Duodenal mucosa (tissue), 2 donors: ENCODE measurements around the gene ACP1.

Experiments
- H3K27ac ChIP-seq: one replicate; pipeline ENCODE4 v1.7.0; 2013; ENCODE audit warnings: low read depth, low read length
- H3K27me3 ChIP-seq, 2 donors: one replicate each; pipeline ENCODE4 v1.7.0; 2013; ENCODE audit warnings: low read length in 2 of 2, control low read depth in 1 of 2; ENCODE audit not compliant: insufficient read depth in 2 of 2, control insufficient read depth in 1 of 2
- H3K36me3 ChIP-seq, 2 donors: one replicate each; pipeline ENCODE4 v1.7.0; 2013; ENCODE audit warnings: low read length in 2 of 2, control low read depth in 1 of 2; ENCODE audit not compliant: insufficient read depth in 2 of 2, control insufficient read depth in 1 of 2
- H3K4me1 ChIP-seq, 2 donors: one replicate each; pipeline ENCODE4 v1.7.0; 2013; ENCODE audit warnings: low read length in 2 of 2, control low read depth in 1 of 2; ENCODE audit not compliant: insufficient read depth in 2 of 2, control insufficient read depth in 1 of 2
- H3K4me3 ChIP-seq, 2 donors: one replicate each; pipeline ENCODE4 v1.7.0; 2013; ENCODE audit warnings: low read length in 2 of 2, low read depth in 1 of 2
- H3K9ac ChIP-seq, 2 donors: one replicate each; pipeline ENCODE4 v1.7.0; 2013; ENCODE audit warnings: low read length in 2 of 2, low read depth in 1 of 2
- H3K9me3 ChIP-seq, 2 donors: one replicate each; pipeline ENCODE4 v1.7.0; 2013; ENCODE audit warnings: low read length in 2 of 2, control low read depth in 1 of 2; ENCODE audit not compliant: control insufficient read depth in 1 of 2

The ACP1 gene

DNA sequence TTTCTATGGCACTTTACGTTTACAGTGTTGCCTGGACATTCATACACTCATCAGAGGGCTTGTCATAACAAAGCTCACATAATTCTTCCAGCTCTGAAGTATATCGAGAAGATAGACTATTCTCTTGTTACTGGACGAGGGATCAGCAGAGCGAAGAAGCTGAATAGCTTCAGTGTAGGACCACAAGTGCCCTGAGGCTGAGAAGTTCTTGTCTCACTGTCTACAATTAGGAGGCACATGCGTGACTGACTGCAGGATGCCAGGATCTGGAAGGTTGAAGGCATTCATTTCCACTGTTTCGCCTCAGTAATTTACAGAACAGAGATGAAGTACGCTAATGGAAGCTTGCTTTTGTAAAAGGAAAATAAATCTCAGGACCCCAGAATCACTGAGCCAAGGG is 10.5 kb upstream of the ACP1 start:
- Histone ChIP-seq H3K9me3 (peaks cover 0 to 10% of the 10 kb centered on the region in 2 donors), H3K9ac (no peak overlapping the region), H3K4me1 (no peaks in the 10 kb centered on the region), H3K27me3 (no peaks in the 10 kb centered on the region), H3K4me3 (no peak overlapping the region), H3K27ac (no peak overlapping the region), H3K36me3 (peaks cover 9 to 14% of the 10 kb centered on the region in 2 donors)

DNA sequence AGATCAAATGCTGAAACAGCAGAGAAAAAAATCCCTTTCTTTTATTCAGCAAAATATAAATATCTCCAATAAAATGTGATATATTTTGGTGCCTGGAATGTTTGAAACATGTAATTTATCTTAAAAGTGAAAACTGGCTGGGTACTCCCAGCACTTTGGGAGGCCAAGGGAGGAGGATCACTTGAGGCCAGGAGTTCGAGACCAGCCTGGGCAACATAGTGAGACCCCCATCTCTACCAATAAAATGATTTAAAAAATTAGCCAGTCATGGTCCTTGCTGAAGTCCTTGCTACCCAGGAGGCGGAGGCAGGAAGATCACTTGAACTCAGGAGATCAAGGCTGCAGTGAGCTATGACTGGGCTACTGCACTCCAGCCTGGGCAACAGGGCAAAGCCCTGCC is 9.6 kb upstream of the ACP1 start:
- Histone ChIP-seq H3K9ac (no peak overlapping the region), H3K27me3 (no peaks in the 10 kb centered on the region), H3K9me3 (peaks cover 0 to 10% of the 10 kb centered on the region in 2 donors), H3K36me3 (peaks cover 3 to 10% of the 10 kb centered on the region in 2 donors), H3K27ac (no peak overlapping the region), H3K4me1 (no peaks in the 10 kb centered on the region), H3K4me3 (no peak overlapping the region)

DNA sequence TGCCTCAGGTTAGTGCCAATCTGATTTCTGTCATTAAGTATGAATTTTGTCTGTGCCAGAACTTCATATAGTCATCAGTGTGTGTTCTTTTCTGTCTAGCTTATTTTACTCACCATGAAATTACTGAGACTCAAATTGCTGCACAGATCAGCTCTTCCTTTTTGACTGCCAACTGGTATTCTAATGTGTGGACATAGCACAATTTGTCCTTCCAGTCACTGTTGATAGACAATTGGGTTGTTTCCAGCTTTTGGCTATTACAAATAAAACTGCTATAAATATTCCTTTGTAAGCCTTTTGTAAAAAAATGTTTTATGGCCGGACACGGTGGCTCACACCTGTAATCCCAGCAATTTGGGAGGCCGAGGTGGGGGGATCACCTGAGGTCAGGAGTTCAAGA is 8.7 kb upstream of the ACP1 start:
- H3K9ac ChIP-seq: no peak overlapping the region
- peaks cover 3 to 10% of the 10 kb centered on the region in 2 donors for H3K36me3 ChIP-seq
- H3K9me3 ChIP-seq: peaks cover 0 to 10% of the 10 kb centered on the region in 2 donors
- no peaks in the 10 kb centered on the region for H3K27me3 ChIP-seq
- peaks cover 0 to 6% of the 10 kb centered on the region in 2 donors for H3K4me1 ChIP-seq
- no peak overlapping the region for H3K27ac ChIP-seq
- H3K4me3 ChIP-seq: no peak overlapping the region

DNA sequence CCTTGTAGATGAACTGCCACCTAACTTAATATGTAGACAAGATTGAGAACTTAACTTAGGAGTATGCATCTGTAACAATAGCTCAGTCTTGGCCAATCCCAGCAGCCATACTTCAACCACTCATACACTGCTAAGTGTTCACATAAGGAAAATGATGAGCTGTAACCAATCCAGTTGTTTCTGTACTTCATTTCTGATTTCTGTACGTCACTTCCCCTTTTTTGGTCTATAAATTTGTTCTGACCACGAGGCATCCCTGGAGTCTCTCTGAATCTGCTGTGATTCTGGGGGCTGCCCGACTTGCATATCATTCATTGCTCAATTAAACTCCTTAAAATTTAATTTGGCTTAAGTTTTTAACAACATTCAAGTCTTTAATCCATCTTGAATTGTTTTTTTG is 7.3 kb upstream of the ACP1 start:
- Histone ChIP-seq H3K27me3 (no peaks in the 10 kb centered on the region), H3K36me3 (peaks cover 0 to 3% of the 10 kb centered on the region in 2 donors), H3K27ac (no peak overlapping the region), H3K9me3 (peaks cover 0 to 10% of the 10 kb centered on the region in 2 donors), H3K4me3 (no peak overlapping the region), H3K4me1 (peaks cover 4 to 12% of the 10 kb centered on the region in 2 donors), H3K9ac (no peak overlapping the region)

DNA sequence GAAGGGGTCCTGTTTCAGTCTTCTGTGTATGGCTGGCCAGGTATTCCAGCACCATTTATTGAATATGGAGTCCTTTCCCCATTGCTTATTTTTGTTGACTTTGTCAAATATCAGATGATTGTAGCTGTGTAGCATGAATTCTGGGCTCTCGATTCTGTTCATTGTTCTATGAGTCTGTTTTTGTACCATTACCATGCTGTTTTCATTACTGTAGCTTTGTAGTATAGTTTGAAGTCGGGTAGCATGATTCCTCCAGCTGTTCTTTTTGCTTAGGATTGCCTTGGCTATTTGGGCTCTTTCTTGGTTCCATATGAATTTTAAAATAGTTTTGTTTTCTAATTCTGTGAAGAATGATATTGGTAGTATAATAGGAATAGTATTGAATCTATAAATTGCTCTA is 6.9 kb upstream of the ACP1 start:
- H3K4me3 ChIP-seq: no peak overlapping the region
- H3K27me3 ChIP-seq: no peaks in the 10 kb centered on the region
- H3K9ac ChIP-seq: no peak overlapping the region
- peaks cover 0 to 10% of the 10 kb centered on the region in 2 donors for H3K9me3 ChIP-seq
- no peak overlapping the region for H3K27ac ChIP-seq
- H3K4me1 ChIP-seq: peaks cover 7 to 16% of the 10 kb centered on the region in 2 donors
- H3K36me3 ChIP-seq: peaks cover 0 to 3% of the 10 kb centered on the region in 2 donors

DNA sequence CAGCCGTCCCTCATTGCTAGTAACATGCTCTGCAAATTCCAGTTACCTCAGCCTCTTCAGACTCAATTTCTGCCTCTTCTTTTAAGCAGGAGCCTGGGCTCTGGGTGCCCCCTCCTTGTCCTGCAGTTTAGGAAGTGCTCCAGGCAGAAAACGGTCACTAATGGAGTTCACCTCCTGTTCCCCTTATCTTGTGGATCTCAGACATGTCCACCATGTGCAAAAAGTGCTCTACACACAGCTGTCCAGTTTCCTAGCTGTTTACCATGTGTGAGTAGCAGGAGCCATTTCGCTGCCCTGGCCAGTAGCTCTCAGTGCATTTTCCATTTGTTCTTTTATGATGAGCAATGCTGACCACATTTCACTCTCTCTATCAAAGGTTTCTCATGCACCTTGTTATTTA is 5.8 kb upstream of the ACP1 start:
- H3K4me1 ChIP-seq: peaks cover 16% of the 10 kb centered on the region in 2 donors
- no peak overlapping the region for H3K9ac ChIP-seq
- H3K27ac ChIP-seq: no peak overlapping the region
- peaks cover 0 to 10% of the 10 kb centered on the region in 2 donors for H3K9me3 ChIP-seq
- peaks cover 0 to 3% of the 10 kb centered on the region in 2 donors for H3K36me3 ChIP-seq
- no peaks in the 10 kb centered on the region for H3K27me3 ChIP-seq
- no peak overlapping the region for H3K4me3 ChIP-seq

DNA sequence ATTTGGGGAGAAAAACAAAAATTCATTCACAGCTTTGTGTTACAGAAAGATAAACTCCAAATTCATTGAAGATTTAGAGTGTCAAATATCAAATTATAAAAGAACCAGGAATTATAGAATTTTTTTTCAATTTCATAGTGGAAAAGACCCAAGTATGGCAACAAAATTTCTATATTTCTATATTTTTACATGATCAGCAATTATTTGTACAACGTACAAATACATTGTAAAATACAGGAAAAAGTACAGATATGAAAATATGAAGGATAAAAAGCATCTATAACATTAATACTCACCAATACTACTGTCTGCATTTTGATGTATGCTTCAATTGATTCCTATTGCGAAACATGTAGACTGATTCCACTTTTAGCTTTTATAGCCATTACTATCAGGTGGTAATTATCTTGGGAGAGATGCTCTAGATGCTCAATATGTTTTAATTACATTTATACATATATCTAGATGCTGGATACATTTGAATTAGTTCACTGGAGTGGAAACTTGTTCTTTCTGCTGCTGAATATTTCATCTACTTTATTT is 4.9 kb upstream of the ACP1 start:
- Histone ChIP-seq H3K36me3 (peaks cover 0 to 3% of the 10 kb centered on the region in 2 donors), H3K4me1 (peaks cover 16% of the 10 kb centered on the region in 2 donors), H3K9ac (no peak overlapping the region), H3K9me3 (peaks cover 0 to 10% of the 10 kb centered on the region in 2 donors), H3K27me3 (no peaks in the 10 kb centered on the region), H3K27ac (no peak overlapping the region), H3K4me3 (no peak overlapping the region)

DNA sequence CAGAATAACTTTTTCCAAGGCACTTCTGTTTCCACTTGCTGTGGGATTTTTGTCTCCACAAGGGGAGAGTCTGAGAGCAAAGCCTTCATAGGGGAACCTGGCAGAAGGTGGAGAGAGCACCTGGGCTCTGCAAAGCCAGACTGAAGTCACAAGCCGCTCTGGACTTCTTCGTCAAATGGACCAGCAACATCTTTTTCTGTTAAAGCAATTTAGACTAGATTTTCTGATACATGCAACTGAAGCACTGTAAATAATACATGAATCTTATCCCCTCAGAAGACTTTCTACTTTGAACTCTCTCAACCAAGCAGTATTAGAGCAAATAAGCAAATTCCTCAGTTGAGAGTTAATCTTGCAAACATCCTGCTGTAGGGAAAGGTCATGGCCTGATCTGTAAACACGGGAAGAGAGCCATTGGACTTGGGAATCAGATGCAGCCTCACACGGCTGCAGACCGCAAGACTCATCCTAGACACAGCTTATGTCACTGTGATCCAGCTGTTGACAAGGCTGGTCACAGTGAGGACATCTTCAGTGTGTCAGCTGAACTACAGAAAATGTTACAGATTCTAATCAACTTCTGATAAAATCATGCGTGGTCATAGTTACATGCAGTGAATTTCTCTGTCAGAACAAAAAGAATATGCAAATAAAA is 4.1 kb upstream of the ACP1 start:
- peaks cover 0 to 10% of the 10 kb centered on the region in 2 donors for H3K9me3 ChIP-seq
- H3K27me3 ChIP-seq: no peaks in the 10 kb centered on the region
- H3K4me1 ChIP-seq: peaks cover 16 to 19% of the 10 kb centered on the region in 2 donors
- no peak overlapping the region for H3K27ac ChIP-seq
- H3K9ac ChIP-seq: no peak overlapping the region
- H3K4me3 ChIP-seq: no peak overlapping the region
- peaks cover 0 to 3% of the 10 kb centered on the region in 2 donors for H3K36me3 ChIP-seq

DNA sequence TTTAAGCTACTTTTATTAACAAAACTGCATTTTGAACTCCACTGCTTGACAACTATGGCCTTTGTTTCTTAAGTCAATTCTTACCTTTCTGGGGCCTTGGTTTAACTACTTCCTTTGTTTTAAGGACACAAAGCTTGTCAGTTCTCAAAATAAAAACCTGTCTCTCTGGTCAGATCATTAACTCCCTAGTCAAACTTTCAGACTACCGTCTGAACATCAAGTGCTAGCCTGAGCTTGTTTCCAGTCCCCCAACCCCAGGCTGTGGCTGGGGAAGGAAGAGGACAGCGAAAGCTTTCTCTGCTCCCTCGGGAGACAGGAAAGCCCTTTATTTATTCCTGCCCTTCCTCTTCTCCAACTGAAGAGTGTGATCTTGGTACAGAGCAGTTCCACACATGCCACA is 2.6 kb upstream of the ACP1 start:
- no peak overlapping the region for H3K4me3 ChIP-seq
- H3K27me3 ChIP-seq: no peaks in the 10 kb centered on the region
- H3K4me1 ChIP-seq: peaks cover 25 to 28% of the 10 kb centered on the region in 2 donors
- peaks cover 0 to 3% of the 10 kb centered on the region in 2 donors for H3K36me3 ChIP-seq
- no peak overlapping the region for H3K27ac ChIP-seq
- peak overlapping the region in 1 of 2 donors; percentile 45 for H3K9ac ChIP-seq
- peaks cover 0 to 10% of the 10 kb centered on the region in 2 donors for H3K9me3 ChIP-seq

DNA sequence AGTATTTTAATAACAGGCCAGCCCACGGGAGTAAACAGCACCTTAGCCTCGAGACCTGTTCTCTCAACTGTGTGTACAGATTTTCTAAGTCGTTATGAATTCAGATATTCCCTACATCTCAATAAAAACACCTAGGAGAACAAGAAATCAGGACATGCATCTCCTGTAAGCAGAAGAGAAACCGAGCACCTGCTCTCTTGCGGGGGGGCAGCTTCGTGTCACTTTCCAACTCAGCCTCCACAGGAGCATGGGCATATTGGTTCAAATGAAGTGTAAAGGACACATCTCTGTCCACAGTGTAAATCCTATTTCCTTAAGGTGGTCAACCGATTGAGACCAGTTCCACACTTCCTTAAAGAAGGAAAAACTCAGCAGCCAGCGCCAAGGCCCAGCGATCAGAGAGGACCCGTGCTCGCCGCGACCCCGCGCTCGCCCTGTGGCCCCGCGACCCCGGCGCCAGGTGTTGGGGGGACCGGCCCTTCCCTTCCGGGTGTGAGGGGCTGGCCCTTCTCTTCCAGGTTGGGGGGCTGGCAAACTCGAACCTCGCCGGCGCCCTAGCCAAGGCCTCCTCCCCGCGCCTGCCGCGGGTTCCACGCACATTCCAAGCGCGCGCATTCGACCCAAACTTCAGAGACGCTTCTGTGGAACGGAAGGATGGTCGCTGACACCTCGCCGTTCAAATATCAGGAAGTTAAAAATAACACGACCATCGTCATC is 1.6 kb upstream of the ACP1 start:
- Histone ChIP-seq H3K27ac (peak overlapping the region; percentile 87), H3K27me3 (no peaks in the 10 kb centered on the region), H3K9me3 (peaks cover 0 to 5% of the 10 kb centered on the region in 2 donors), H3K36me3 (peaks cover 0 to 3% of the 10 kb centered on the region in 2 donors), H3K9ac (peak overlapping the region; percentile 59 to 73), H3K4me1 (peaks cover 28 to 30% of the 10 kb centered on the region in 2 donors), H3K4me3 (peak overlapping the region; percentile 78 to 88)
